BLaER1 (cell line): ENCODE measurements around the gene PYDC1.

Experiments
- H3K27ac ChIP-seq: shearing (Covaris generic); formaldehyde crosslinking; 2 replicates; pipeline ENCODE4 v1.8.1; 2022
- H3K27me3 ChIP-seq: shearing (Covaris generic); formaldehyde crosslinking; 2 replicates; pipeline ENCODE4 v1.8.1; 2022
- H3K36me3 ChIP-seq: shearing (Covaris generic); formaldehyde crosslinking; 2 replicates; pipeline ENCODE4 v1.8.1; 2022
- H3K4me1 ChIP-seq: shearing (Covaris generic); formaldehyde crosslinking; 2 replicates; pipeline ENCODE4 v1.8.1; 2022
- H3K4me2 ChIP-seq: shearing (Covaris generic); formaldehyde crosslinking; 2 replicates; pipeline ENCODE4 v1.8.1; 2022
- H3K4me3 ChIP-seq: shearing (Covaris generic); formaldehyde crosslinking; 2 replicates; pipeline ENCODE4 v1.8.1; 2022
- H3K9ac ChIP-seq: shearing (Covaris generic); formaldehyde crosslinking; 2 replicates; pipeline ENCODE4 v1.8.1; 2022
- H3K9me3 ChIP-seq: shearing (Covaris generic); formaldehyde crosslinking; 2 replicates; pipeline ENCODE4 v1.8.1; 2022
- H4K20me1 ChIP-seq: shearing (Covaris generic); formaldehyde crosslinking; 2 replicates; pipeline ENCODE4 v1.8.1; 2022
- Cebpa-rat ChIP-seq: shearing (Covaris generic); IDR thresholded peaks from 2 replicates; pipeline ENCODE4 v1.8.1; 2022

Gene PYDC1

GRCh38 chr16:31188450-31189411 lies 28.2 kb downstream of the PYDC1 start:
- no peaks in the 10 kb centered on the region for H3K9me3 ChIP-seq
- H3K27me3 ChIP-seq, result no peaks in the 10 kb centered on the region
- no peak overlapping the region for H3K4me2 ChIP-seq
- H3K9ac ChIP-seq, result no peak overlapping the region
- peaks cover 100% of the 10 kb centered on the region for H3K36me3 ChIP-seq
- no peak for TF ChIP-seq Cebpa-rat
- H3K4me3 ChIP-seq, result no peak overlapping the region
- peaks cover 100% of the 10 kb centered on the region for H4K20me1 ChIP-seq
- H3K27ac ChIP-seq, result no peak overlapping the region
- H3K4me1 ChIP-seq, result peaks cover 20% of the 10 kb centered on the region

DNA sequence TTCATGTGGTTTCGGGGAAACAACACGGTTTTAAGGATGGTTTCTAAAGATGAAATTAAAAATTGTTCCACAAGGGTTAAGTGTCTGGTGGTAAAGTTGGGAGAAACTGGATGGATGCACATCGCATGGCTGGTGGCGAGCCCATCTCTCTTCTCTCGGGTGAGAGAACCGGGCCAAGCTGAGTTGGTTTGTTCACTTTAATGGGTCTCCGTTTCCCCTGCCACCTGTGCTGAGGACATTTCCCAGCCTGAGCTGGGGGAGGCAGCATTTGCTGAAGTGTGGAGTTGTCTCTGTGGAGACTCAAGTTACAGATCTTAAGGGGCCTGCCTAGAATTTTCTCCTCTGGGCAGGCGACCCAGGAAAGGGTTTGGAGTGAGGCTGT lies 29.1 kb downstream of the PYDC1 start:
- peaks cover 100% of the 10 kb centered on the region for H4K20me1 ChIP-seq
- H3K4me1 ChIP-seq, result peaks cover 29% of the 10 kb centered on the region
- no peak for TF ChIP-seq Cebpa-rat

GRCh38 chr16:31186930-31187807 lies 29.8 kb downstream of the PYDC1 start:
- no peaks in the 10 kb centered on the region for H3K27me3 ChIP-seq
- H4K20me1 ChIP-seq, result peaks cover 100% of the 10 kb centered on the region
- H3K27ac ChIP-seq, result no peak overlapping the region
- H3K4me1 ChIP-seq, result peaks cover 36% of the 10 kb centered on the region
- no peak overlapping the region for H3K9ac ChIP-seq
- no peak for TF ChIP-seq Cebpa-rat
- peaks cover 100% of the 10 kb centered on the region for H3K36me3 ChIP-seq
- no peaks in the 10 kb centered on the region for H3K9me3 ChIP-seq
- H3K4me3 ChIP-seq, result no peak overlapping the region
- no peak overlapping the region for H3K4me2 ChIP-seq

More for the DNA sequence above, 29.1 kb downstream of the PYDC1 start:
- H3K27me3 ChIP-seq, result no peaks in the 10 kb centered on the region
- no peaks in the 10 kb centered on the region for H3K9me3 ChIP-seq
- H3K9ac ChIP-seq, result no peak overlapping the region
- H3K27ac ChIP-seq, result no peak overlapping the region
- peaks cover 100% of the 10 kb centered on the region for H3K36me3 ChIP-seq
- no peak overlapping the region for H3K4me3 ChIP-seq
- no peak overlapping the region for H3K4me2 ChIP-seq

DNA sequence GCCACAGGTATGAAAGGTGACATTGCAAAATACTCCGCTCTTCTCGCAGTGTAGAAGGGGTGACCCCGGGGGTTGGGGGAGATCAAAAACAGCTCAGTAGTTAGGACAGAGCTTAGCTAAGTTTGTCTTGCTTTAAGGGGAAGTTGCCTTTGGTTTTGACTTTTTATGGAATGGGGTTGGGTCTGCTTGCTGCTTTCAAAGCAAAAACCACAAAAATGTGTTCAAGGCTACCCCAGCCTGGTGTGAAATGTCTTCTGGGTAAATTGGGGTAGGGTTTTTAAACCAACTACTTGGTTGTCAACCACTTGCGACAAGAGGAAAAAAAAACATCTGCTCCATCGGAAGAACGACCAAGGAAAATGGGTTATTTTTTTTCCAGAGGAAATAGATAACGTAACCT lies 30.8 kb downstream of the PYDC1 start:
- H3K27me3 ChIP-seq, result no peaks in the 10 kb centered on the region
- H4K20me1 ChIP-seq, result peaks cover 100% of the 10 kb centered on the region
- H3K4me3 ChIP-seq, result no peak overlapping the region
- H3K27ac ChIP-seq, result no peak overlapping the region
- no peak overlapping the region for H3K4me2 ChIP-seq
- no peaks in the 10 kb centered on the region for H3K9me3 ChIP-seq
- TF ChIP-seq Cebpa-rat, result no peak
- peaks cover 44% of the 10 kb centered on the region for H3K4me1 ChIP-seq
- no peak overlapping the region for H3K9ac ChIP-seq
- peaks cover 100% of the 10 kb centered on the region for H3K36me3 ChIP-seq

- no peak for TF ChIP-seq Cebpa-rat
- Histone ChIP-seq H3K27ac (no peak overlapping the region), H4K20me1 (peaks cover 100% of the 10 kb centered on the region), H3K4me1 (peaks cover 44% of the 10 kb centered on the region), H3K4me3 (no peak overlapping the region), H3K4me2 (no peak overlapping the region; the same call in 1 of the 2 replicates), H3K36me3 (peaks cover 96% of the 10 kb centered on the region), H3K27me3 (no peaks in the 10 kb centered on the region), H3K9ac (no peak overlapping the region), H3K9me3 (no peaks in the 10 kb centered on the region)
Observed at GRCh38 chr16:31185339-31185738, 31.6 kb downstream of the PYDC1 start.

- Histone ChIP-seq H3K9ac (no peak overlapping the region), H3K4me3 (no peak overlapping the region), H3K4me1 (peaks cover 44% of the 10 kb centered on the region), H3K4me2 (no peak overlapping the region; the same call in 1 of the 2 replicates), H4K20me1 (peaks cover 98% of the 10 kb centered on the region), H3K27ac (no peak overlapping the region), H3K36me3 (peaks cover 91% of the 10 kb centered on the region), H3K27me3 (no peaks in the 10 kb centered on the region), H3K9me3 (no peaks in the 10 kb centered on the region)
- TF ChIP-seq Cebpa-rat, result no peak
Observed at GRCh38 chr16:31184888-31185287, 32.0 kb downstream of the PYDC1 start.

DNA sequence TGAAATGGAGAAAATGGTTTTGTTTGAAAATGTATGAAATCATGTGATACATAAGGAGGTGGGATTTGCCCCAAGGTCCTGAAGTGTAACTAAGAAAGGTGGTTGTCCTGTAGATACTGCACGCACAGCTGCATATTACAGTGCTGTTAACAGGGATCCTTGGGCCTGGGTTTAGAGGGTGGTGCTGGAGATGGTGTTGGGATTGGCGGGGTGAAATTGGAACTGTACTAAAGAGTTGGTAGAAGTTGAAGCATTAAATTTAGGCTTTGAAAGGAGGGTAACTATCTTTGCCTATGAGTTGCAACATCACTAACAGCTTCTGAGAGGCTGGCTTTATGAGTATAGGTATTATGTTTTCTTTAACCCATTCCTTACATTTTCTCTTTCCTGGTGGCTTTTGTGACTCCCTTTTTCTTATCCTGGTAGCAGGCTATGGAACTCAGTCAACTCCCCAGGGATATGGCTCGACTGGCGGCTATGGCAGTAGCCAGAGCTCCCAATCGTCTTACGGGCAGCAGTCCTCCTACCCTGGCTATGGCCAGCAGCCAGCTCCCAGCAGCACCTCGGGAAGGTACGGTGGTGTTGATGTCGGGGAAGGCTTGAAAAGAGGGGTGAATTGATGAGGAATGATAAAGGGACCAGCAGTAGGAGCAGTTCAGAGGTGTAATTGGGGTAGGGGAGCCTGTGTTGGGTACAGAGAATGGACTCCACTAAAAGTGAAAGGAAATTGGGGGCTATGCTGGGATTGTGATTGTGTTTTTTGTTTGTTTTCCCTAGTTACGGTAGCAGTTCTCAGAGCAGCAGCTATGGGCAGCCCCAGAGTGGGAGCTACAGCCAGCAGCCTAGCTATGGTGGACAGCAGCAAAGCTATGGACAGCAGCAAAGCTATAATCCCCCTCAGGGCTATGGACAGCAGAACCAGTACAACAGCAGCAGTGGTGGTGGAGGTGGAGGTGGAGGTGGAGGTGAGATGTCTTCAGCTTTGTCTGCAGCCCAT lies 33.2 kb downstream of the PYDC1 start:
- H3K4me3 ChIP-seq, result no peak overlapping the region
- TF ChIP-seq Cebpa-rat, result no peak
- H4K20me1 ChIP-seq, result peaks cover 87% of the 10 kb centered on the region
- H3K4me2 ChIP-seq, result peak overlapping the region; percentile 95
- H3K9ac ChIP-seq, result no peak overlapping the region; the same call in 1 of the 2 replicates
- H3K36me3 ChIP-seq, result peaks cover 80% of the 10 kb centered on the region
- H3K4me1 ChIP-seq, result peaks cover 50% of the 10 kb centered on the region
- H3K27me3 ChIP-seq, result no peaks in the 10 kb centered on the region
- no peak overlapping the region for H3K27ac ChIP-seq
- H3K9me3 ChIP-seq, result no peaks in the 10 kb centered on the region

- Histone ChIP-seq H3K27me3 (no peaks in the 10 kb centered on the region), H3K4me2 (peak overlapping the region; percentile 95), H3K27ac (peak overlapping the region; percentile 99; the same call in 1 of the 2 replicates), H3K9ac (peak overlapping the region; percentile 99), H3K9me3 (no peaks in the 10 kb centered on the region), H3K36me3 (peaks cover 66% of the 10 kb centered on the region), H3K4me1 (peaks cover 63% of the 10 kb centered on the region), H3K4me3 (peak overlapping the region; percentile 94), H4K20me1 (peaks cover 74% of the 10 kb centered on the region)
- no peak for TF ChIP-seq Cebpa-rat
Observed at GRCh38 chr16:31182391-31182790, 34.5 kb downstream of the PYDC1 start.
